HG03457 (cell line): Measurements from ENCODE around the gene FBXO30.
A peak's percentile ranks its signal among the peaks of the same experiment; 100 is the strongest.

ENCODE experiments used
- ATAC-seq: cut with Tn5 transposase; IDR thresholded peaks from one replicate; pipeline ENCODE4 v1.9.1; 2021; ENCODE audit warnings: moderate number of reproducible peaks; ENCODE audit not compliant: unreplicated experiment

The FBXO30 gene

GRCh38 chr6:145822456-145822855, 7.9 kb upstream of the FBXO30 start:
- no peak for ATAC-seq

- ATAC-seq, result no peak
These were observed 5.4 kb upstream of the FBXO30 start for GRCh38 chr6:145819994-145820393.

GRCh38 chr6:145818796-145819195, 4.2 kb upstream of the FBXO30 start:
- no peak for ATAC-seq

GRCh38 chr6:145816392-145816791, 1.8 kb upstream of the FBXO30 start:
- no peak for ATAC-seq

- ATAC-seq, result no peak
These were observed 997 bp upstream of the FBXO30 start for GRCh38 chr6:145815309-145816274.

GRCh38 chr6:145814035-145814500, 527 bp downstream of the FBXO30 start:
- ATAC-seq, result peak; percentile 28

GRCh38 chr6:145813285-145814034, 1.1 kb downstream of the FBXO30 start:
- ATAC-seq, result no peak

GRCh38 chr6:145811741-145812140, 2.9 kb downstream of the FBXO30 start:
- ATAC-seq, result no peak

GRCh38 chr6:145809785-145810184, 4.8 kb downstream of the FBXO30 start:
- ATAC-seq, result no peak

- ATAC-seq, result peak; percentile 51
These were observed 5.4 kb downstream of the FBXO30 start for GRCh38 chr6:145809211-145809610.

GRCh38 chr6:145808239-145808638, 6.4 kb downstream of the FBXO30 start:
- no peak for ATAC-seq

GRCh38 chr6:145802141-145802540, 12.5 kb downstream of the FBXO30 start:
- ATAC-seq, result no peak

- no peak for ATAC-seq
These were observed 13.6 kb downstream of the FBXO30 start for GRCh38 chr6:145801021-145801420.

GRCh38 chr6:145798530-145798929, 16.1 kb downstream of the FBXO30 start:
- ATAC-seq, result no peak

GRCh38 chr6:145789443-145789842, 25.2 kb downstream of the FBXO30 start:
- ATAC-seq, result no peak

GRCh38 chr6:145787688-145788087, 26.9 kb downstream of the FBXO30 start:
- ATAC-seq, result no peak

GRCh38 chr6:145784683-145785082, 29.9 kb downstream of the FBXO30 start:
- ATAC-seq, result peak; percentile 82

GRCh38 chr6:145783796-145784195, 30.8 kb downstream of the FBXO30 start:
- no peak for ATAC-seq

GRCh38 chr6:145772846-145773245, 41.7 kb downstream of the FBXO30 start:
- no peak for ATAC-seq

GRCh38 chr6:145765449-145765848, 49.1 kb downstream of the FBXO30 start:
- no peak for ATAC-seq

- no peak for ATAC-seq
These were observed 50.9 kb downstream of the FBXO30 start for GRCh38 chr6:145763742-145764141.

- ATAC-seq, result no peak
These were observed 53.0 kb downstream of the FBXO30 start for GRCh38 chr6:145761584-145761983.
